ENCODE data around the gene SEMA4F.

DNA sequence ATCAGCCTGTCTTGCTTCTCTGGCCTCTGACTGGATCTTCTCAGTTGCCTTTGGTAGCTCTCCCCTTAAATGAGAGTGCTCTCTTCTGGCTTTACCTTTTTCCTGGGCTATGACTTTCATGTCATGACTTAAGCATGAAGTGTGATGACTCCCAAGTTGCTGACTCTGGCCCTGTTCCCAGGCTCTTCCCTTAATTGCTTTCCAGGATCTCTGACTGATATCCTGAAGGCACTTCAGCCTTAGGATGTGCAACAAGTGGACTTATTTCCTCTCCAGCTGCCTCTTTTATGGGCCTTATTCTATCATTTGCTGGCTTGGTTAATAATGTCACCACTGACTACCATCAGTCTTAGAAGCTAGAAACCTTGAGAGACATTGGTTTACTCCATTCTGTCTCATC is 17.4 kb downstream of the SEMA4F start:
- TF ChIP-seq POLR2A (IDR thresholded peaks at IDR 0.05) (no peak), POLR2AphosphoS5 (IDR thresholded peaks at IDR 0.05; ENCODE audit: insufficient read depth in 1 of 2, low read depth in 1 of 2) (no peak), CTCF (IDR thresholded peaks at IDR 0.05) (no peak)
